HG02642 (cell line): Measurements from ENCODE around the gene CHURC1.
A peak's percentile ranks its signal among the peaks of the same experiment; 100 is the strongest.
"Not testable (repeated sequence)": the region's sequence is repeated elsewhere in the genome, so short reads cannot be mapped to it uniquely, and the experiment has no call there.

Source experiments
- ATAC-seq: cut with Tn5 transposase; IDR thresholded peaks from one replicate; pipeline ENCODE4 v1.9.1; 2021; ENCODE audit warnings: mild to moderate bottlenecking; ENCODE audit not compliant: unreplicated experiment, poor library complexity

CHURC1 gene

DNA sequence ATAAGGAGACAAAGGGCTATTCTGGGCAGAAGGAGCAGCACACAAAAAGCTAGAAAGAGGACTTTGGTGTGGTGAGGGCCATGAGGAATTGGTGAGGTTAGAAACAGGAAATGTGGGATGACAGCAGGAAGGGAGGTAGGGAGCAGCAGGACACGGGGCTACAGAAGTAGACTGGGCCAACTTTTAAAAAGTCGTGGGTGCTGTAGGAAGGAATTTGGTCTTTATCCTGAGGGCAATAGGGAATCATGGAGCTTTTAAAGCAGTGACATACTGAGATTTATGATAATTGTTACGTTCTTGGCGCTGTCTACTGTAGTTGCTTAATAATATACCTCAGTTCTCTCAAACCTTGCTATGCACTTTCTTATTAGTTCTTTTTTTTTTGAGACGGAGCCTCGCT is 8.2 kb upstream of the CHURC1 start:
- ATAC-seq: no peak

DNA sequence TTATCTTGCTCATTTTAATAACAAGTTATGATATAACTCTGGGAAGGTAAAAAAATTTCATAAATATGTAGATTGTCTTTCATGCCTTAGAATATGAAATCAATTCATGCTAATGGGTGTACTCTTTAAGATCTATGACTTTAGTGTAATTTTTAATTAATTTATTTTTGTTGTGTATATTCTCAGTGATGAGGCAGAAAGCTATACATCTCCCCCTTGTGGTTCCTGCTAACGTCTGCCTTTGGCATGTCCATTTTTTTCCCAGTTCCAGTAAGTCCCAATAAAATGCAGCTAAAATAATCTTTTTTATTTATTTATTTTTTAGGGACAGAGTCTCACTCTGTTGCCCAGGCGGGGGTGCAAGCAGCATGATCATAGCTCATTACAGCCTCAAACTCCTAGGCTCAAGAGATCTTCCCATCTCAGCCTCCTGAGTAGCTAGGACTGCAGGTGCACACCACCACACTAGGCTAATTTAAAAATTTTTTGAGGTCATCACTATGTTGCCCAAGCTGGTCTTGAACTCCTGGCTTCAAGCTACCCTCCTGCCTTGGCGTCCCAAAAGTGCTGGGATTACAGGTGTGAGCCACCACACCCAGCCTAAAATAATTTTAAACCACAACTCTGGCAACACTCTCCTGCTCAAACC is 3.3 kb upstream of the CHURC1 start:
- ATAC-seq: no peak

DNA sequence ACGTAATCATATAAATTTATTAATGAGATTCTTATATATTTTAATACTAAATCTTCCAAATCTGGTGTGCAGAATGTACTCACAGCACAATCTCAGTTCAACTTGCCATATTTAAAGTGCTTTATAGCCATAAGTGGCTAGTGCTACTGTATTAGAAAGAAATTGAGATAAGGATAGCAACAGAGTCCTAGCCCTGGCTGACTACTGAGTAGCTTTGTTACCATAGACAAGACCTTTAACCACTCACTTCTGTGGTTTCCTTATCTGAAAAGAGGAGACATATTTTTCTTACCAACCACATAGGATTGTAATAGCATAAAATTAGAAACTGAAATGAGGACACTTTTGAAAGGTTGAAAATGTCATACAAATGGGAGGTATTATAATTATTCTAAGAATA is 2.0 kb upstream of the CHURC1 start:
- ATAC-seq: no peak

DNA sequence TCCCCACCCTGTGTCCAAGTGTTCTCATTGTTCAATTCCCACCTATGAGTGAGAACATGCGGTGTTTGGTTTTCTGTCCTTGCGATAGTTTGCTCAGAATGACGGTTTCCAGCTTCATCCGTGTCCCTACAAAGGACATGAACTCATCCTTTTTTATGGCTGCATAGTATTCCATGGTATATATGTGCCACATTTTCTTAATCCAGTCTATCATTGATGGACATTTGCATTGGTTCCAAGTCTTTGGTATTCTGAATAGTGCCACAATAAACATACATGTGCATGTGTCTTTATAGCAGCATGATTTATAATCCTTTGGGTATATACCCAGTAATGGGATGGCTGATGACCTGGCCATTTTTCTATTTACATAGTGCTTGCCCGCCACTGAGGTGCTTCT is 778 bp upstream of the CHURC1 start:
- not testable (repeated sequence) for ATAC-seq

DNA sequence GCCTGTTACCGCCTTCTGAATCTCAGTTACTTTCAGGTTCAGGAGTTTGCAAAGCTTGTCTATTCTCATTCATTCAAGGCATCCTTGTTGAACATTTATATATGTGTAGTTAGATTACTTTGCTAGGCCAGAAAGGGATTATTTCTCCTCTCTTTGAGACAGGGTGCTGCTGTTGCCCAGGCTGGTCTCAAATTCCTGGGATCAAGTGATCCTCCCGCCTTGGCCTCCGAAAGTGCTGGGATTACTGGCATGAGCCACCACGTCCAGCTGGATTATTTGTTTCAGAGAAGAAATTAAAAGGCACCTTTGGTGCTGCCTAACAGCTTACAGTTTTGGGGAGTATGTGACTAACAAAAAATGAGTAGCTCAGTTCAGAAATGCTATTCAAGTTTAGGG is 772 bp downstream of the CHURC1 start:
- no peak for ATAC-seq

DNA sequence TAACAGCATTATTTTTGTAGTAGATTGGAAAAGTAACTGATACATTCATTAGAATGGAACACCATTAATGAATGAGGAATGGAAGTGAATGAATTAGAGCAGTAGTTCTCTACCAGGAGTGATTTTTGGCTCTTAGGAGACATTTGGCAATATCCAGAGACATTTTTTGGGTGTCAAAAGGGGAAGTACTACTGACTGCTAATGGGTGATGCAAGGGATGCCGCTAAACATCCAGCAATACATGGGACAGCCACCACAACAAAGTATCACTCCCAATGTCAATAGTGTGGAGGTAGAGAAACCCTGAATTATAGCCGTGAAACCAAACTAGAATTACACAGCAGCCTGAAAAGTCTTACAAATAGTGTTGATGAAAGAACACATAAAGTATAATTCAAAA is 1.5 kb downstream of the CHURC1 start:
- ATAC-seq: no peak

DNA sequence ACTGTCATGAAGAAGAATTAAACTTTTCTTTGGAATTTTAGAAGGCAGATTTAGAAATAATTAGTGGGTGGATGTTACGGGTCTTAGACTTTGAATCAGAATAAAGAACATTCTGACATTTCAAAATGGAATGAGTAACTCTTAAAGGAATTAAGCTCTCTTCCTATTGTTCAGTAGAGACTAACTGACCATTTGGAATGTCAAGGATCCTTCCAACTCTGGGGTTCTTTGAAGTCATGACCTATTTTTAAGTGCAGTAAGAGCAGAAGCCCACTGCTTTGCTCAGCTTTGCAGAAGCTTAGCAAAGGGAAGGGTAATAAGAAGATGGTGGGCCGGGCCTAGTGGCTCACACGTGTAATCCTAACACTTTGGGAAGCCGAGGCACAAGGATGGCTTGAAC is 4.0 kb downstream of the CHURC1 start:
- no peak for ATAC-seq

DNA sequence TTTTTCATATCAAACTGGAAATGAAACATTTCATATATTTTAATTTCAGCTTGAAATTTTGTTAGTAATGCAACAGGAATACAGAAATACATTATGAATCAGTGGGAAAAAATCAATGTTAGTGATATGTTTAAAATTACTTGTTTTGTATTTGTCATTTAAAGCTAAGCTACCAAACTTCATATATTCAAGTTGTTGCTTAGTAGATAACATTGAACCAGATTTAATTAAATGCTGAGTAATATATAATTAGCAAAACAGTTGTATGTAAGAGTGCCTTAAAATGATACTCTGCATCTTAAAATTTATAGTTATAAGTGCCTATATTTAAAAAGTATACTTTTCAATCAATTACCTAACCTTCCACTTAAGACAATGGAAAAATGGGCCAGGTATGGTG is 5.0 kb downstream of the CHURC1 start:
- ATAC-seq: no peak

DNA sequence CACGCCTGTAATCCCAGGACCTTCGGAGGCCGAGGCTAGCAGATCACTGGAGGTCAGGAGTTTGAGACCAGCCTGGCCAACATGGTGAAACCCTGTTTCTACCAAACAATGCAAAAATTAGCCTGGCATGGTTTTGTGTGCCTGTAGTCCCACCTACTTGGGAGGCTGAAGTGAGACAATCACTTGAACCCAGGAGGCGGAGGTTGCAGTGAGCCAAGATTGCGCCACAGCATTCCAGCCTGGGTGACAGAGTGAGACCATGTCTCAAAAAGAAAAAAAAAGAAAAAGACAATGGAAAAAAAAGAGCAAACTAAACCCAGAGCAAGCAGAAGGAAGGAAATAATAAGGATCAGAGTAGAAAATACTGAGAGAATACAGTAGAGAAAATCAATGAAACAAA is 5.4 kb downstream of the CHURC1 start:
- ATAC-seq: no peak

DNA sequence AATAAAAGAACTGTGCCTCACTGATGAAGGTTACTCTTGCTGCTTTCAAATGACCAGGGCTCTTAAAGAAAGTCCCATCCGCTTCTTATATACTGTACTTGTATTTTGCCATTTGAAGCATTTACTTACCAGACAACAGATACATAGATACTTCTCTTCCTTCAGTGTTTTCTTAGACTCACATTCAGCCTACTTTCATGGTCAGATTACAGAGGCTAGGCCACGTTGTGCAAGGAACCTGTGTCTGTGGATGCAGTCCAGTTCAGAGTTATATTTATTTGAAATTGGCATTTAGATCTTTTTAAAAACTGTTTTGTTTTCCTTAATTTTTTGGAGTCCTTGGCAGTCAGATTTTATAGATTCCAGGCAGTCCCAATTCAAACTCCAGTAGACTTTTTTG is 6.2 kb downstream of the CHURC1 start:
- no peak for ATAC-seq

DNA sequence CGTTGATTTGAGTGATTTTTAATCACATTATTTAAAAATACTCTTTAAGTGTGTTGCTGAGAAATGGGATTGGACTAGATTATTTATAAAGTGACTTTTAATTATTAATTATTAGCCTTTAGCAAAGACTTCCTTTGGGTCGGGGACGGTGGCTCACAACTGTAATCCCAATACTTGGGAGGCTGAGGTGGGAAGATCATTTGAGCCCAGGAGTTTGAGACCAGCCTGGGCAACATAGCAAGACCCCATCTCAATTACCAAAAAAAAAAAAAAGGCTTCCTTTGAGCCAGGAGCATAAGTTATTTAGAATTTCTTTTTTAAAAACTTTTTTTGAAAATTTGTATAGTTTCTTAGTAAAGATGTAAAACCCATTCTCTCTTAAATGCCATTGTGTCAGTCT is 8.8 kb downstream of the CHURC1 start:
- no peak for ATAC-seq

DNA sequence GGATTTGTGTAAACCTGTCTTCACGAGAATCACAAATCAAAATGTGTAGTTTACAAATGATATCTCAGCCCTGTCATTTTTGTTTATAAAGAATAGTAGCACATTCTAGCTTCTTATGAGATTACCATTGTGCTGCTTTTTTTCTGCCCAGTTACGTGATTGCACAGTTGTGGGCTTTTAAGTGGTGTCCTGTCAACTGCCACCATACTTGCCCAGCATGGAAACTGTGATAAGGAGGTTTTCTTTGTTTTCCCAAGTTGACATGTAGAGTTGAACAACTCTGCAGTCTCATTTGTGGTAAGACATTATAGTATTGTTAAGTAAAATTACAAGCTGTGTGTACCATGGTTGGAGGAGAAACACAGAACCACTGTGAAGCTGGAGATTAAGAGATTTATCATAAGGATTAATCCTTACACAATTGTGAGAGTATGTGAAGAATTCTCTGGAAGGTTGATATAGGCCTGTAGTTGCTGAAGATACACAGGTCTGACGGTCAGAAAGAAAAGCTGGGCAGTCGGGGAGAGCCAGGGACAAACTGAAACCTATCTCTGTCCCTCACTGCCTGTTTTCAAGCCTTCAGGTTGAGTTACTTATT is 12.2 kb downstream of the CHURC1 start:
- ATAC-seq: no peak

DNA sequence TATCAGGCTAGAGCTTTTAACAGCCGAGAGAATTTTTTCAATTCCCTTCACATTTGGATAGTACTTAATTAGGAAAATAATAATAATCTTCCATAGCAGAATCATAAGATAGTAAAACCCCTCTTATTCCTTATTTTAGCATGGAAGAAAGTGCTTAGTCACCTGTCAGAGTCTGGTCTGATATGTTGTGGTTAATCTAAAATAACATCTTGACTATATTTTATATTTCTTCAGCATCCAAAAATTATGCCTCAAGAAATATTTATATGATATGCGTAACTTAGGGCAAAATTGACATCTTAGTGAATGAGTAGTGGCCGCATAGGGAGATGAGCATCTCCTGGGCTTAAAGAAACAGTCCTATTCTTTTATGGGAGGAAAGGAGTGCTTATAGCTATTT is 12.8 kb downstream of the CHURC1 start:
- ATAC-seq: no peak

DNA sequence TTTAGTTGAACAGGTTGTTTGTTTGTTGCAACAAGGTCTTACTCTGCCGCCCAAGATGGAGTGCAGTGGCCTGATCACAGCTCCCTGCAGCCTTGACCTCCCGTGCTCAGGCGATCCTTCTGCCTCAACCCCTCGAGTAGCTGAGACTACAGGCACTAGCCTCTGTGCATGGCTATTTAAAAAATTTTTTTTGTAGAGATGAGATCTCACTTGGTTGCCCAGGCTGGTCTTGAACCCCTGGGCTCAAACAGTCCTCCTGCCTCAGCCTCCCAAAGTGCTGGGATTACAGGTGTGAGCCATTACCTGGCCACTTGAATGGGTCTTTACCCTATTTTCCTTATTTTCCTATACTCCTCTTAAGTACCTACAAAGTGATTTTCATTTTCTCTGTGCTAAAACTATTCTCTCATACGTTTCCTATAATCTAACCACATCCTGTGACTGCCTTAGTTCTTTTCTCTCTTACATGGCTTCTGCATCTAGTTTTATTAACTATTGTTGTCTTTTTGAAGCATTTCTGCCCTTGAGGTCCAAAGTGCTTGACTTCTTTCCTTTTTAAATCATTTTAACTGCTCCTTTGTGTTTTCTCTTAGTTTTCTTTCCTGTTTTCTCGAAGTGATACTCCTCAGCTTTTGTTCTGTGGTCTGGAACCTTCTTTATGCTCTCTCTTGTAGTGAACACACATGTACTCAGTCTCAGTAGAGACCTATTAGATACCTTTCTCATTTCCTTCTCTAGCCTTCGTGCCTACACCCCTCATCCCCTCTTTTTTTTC is 14.2 kb downstream of the CHURC1 start:
- peak; percentile 80 for ATAC-seq

DNA sequence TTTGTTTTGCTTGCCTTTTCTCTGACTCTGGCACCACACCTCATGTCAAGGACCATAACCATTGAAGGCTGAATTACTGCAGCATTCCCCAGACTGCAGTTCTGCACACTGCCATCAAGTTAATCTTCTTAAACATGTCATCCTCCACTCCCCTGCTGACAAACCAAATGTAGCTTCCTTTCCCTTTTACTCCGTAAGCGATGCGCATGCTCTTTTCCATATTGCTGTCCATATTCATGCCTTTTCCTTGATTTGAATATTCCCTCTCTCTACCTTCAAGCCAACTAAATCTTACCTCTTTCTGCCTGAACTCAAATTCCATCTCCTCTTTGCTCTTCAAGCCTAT is 14.7 kb downstream of the CHURC1 start:
- ATAC-seq: no peak

DNA sequence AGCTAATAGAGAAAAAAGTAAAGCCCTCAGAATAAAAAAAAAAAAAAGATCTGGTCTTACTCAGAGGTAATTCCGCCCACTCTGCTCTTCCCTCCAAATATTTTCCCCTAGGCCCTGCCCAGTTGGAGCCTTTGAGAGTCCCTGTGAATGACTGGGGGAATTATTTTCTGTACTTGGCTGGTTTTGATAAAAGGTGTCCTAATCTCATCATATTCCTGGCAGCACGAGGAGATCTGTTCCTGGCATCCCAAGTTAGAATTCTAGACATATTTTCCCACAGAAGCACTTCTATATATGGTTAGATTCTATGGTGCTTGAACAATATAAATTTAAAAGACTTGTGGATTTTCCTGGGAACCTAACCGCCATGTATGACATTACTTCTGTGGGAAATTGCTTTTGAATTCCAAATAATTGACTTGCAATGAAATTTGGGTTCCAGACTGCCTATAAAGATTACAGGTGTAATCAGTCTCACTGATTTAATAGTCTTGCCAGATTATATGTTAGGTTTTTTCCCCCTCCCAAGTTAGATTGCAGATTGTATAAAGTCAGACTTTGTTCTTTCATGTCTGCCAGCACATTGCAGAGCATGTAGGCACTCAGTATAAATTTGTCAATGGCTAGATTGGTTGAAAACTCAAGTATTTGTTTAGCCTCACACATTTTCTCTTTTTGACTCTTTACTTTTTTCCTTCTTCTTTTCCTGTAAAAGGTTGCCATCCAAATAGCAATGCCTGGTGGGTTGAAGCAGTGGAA is 16.0 kb downstream of the CHURC1 start:
- no peak for ATAC-seq

DNA sequence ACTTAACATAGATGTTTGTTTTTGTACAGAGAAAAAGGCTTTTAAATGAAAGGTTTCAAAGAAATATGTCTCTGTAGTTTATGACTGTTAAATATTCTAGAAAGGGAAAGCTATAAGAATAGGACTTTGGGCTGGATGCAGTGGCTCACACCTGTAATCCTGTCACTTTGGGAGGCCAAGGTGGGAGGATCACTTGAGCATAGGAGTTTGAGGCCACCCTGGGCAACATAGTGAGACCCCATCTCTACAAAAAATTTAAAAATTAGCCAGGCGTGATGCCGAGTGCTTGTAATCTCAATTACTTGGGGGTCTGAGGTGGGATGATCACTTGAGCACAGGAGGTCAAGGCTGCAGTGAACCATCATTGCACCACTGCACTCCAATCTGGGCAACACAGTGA is 16.9 kb downstream of the CHURC1 start:
- no peak for ATAC-seq

DNA sequence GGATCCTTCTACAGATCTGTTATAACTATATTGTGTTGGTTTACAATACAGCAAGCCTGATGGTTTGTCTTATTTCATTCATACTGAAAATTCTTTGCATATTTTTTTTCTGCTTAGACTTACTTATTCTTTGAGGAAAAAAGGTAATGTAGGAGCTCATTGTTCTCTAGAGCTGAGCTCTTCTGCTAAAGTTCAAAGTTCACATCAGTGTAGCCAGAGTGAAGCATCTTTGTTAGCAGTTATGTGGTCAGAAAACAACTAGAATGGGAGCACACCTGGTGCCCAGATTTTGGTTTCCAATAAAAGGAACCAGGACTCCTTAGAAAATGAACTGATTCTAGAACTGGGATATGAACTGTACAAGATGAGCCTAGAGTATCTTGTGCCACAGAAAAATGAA is 18.0 kb downstream of the CHURC1 start:
- ATAC-seq: no peak

DNA sequence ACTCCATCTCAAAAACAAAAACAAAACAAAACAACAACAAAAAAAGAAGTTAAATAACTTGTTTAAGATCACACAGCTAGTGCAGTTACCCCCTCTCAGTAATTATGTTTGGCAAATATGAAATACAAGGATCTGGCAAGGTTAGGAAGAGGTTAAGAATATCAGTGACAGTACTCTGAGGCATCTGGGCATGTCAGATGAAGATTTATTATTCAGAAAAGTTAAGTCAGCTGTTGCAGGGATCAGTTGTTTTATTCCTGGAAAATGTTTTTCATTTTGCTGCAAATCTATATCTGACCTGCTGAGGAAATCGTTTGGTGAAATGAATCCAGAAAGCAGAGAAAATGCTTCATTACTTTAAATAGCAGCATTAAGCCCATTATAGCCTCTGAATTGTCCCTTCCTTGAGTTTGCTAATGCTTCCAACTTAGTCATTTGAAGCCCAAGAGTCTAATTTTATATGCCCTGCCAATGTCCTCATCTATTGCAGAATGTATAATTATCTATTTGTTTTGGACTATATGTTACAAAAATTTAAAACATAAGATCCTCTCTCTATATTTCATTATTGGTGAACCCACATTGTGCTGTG is 20.2 kb downstream of the CHURC1 start:
- no peak for ATAC-seq

DNA sequence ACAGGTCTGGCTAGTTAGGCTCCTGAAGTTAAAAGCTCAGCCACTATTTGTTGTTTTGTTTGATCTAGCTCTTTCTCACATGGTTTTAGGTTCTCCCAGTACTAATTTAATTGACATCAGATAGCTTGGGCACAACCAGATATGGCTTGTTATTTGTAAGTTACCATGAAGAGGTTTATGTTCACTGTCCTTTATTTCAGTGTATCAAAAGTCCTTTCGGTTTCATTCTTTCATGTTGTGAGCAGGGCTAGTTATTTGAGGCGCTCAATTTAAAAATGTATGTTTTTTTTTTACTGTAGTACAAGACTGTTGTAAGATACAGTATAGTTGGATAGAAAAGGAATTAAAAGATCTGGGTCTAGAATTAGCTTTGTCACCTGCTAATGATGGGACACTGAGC is 21.3 kb downstream of the CHURC1 start:
- no peak for ATAC-seq
